ELF-1 (cell line): ENCODE data around the gene CAST.
"Not testable (repeated sequence)": the region's sequence is repeated elsewhere in the genome, so short reads cannot be mapped to it uniquely, and the experiment has no call there.

Source experiments
- DNase-seq: peaks from one replicate; pipeline ENCODE4 v3.0.0-alpha.2; 2016; ENCODE audit warnings: low read depth, low spot score

CAST gene

GRCh38 chr5:96661855-96662724, at the start of gene CAST:
TSS of gene CAST (plus strand) at chr5:96662376. CDS start at chr5:96662423, 47 bp downstream.
- peak; percentile 87 for DNase-seq

GRCh38 chr5:96614110-96614691, 48.0 kb upstream of the CAST start:
- DNase-seq: peak; percentile 51

GRCh38 chr5:96615223-96615622, 47.0 kb upstream of the CAST start:
- DNase-seq: no peak

GRCh38 chr5:96616801-96617200, 45.4 kb upstream of the CAST start:
- DNase-seq: no peak

- not testable (repeated sequence) for DNase-seq
Measured at GRCh38 chr5:96618311-96619016, 43.7 kb upstream of the CAST start.

GRCh38 chr5:96619946-96620345, 42.2 kb upstream of the CAST start:
- DNase-seq: no peak

GRCh38 chr5:96624596-96624995, 37.6 kb upstream of the CAST start:
- no peak for DNase-seq

GRCh38 chr5:96625365-96625764, 36.8 kb upstream of the CAST start:
- no peak for DNase-seq

- no peak for DNase-seq
Measured at GRCh38 chr5:96626956-96627355, 35.2 kb upstream of the CAST start.

GRCh38 chr5:96627792-96628398, 34.3 kb upstream of the CAST start:
- DNase-seq: no peak

GRCh38 chr5:96628406-96628805, 33.8 kb upstream of the CAST start:
- no peak for DNase-seq

- DNase-seq: no peak
Measured at GRCh38 chr5:96629774-96630173, 32.4 kb upstream of the CAST start.

- no peak for DNase-seq
Measured at GRCh38 chr5:96633820-96634219, 28.4 kb upstream of the CAST start.

- no peak for DNase-seq
Measured at GRCh38 chr5:96634881-96635280, 27.3 kb upstream of the CAST start.

- no peak for DNase-seq
Measured at GRCh38 chr5:96636046-96636445, 26.1 kb upstream of the CAST start.

GRCh38 chr5:96636594-96636993, 25.6 kb upstream of the CAST start:
- no peak for DNase-seq

GRCh38 chr5:96637196-96637595, 25.0 kb upstream of the CAST start:
- DNase-seq: no peak

GRCh38 chr5:96638561-96638960, 23.6 kb upstream of the CAST start:
- no peak for DNase-seq

GRCh38 chr5:96640696-96641095, 21.5 kb upstream of the CAST start:
- DNase-seq: no peak

- DNase-seq: no peak
Measured at GRCh38 chr5:96641368-96642280, 20.6 kb upstream of the CAST start.

- no peak for DNase-seq
Measured at GRCh38 chr5:96642281-96642640, 19.9 kb upstream of the CAST start.
